ENCODE measurements around the gene GNAT2. TPM values are rescaled to one million over a fixed set of nuclear protein-coding genes. Genes with fewer than 3 reads are reported as not detected.

GNAT2 gene
- total and polyA plus RNA-seq, 10 of the 15 experiments (the other 5 are each of a cell fraction or from before 2014, with no cell fraction given): 0.08 to 1.3 (median 0.41) TPM

DNA sequence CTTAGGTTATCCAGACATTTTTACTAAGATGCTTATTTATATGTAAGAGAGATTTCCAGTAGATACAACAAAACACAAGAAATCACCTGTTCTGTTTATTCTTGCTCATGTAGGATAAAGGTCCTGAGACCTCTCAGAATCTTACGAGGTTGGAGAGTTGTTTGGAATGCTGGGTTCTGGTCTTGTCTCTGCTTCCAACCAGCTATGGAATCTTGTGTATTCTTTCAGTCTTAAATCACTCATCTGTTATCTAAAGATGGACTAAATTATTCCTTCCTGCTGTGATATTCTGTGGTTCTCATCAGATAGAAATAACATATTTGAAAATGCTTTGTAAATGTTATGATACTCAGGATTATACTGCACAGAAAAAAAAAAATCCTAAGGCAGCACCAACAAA lies 21.3 kb downstream of the GNAT2 start:
- TF ChIP-seq YY1 (IDR thresholded peaks at IDR 0.05; ENCODE audit: low read depth, low read length) (no peak), SIN3A (IDR thresholded peaks at IDR 0.05; ENCODE audit: low read depth, low read length) (no peak), LARP7 (IDR thresholded peaks at IDR 0.05) (no peak), ZSCAN29 (IDR thresholded peaks at IDR 0.05) (no peak), SIX5 (IDR thresholded peaks at IDR 0.05; ENCODE audit: low read depth, low read length, severe bottlenecking) (no peak), CHD2 (IDR thresholded peaks at IDR 0.05; ENCODE audit: borderline replicate concordance, low read depth, low read length) (no peak), MYC (IDR thresholded peaks at IDR 0.05; ENCODE audit: insufficient read depth, insufficient read length, insufficient replicate concordance, low read length, severe bottlenecking) (no peak), POLR2AphosphoS5 (IDR thresholded peaks at IDR 0.05; ENCODE audit: low read length) (no peak)
- SMC1A ChIA-PET (ENCODE audit: uncharacterized antibody, unreplicated experiment): interaction anchor here (0.8 to 1.6 kb wide), 6 partner anchors 18 to 66 kb away, joined by 3 to 4 read pairs (median 3); no protein-coding TSS in a partner anchor
- Histone ChIP-seq H3K79me2 (ENCODE audit: control insufficient read depth, insufficient read depth, low read length) (no peaks in the 10 kb centered on the region), H2AFZ (ENCODE audit: control insufficient read depth, low read depth, low read length) (no peak overlapping the region), H3K27ac (ENCODE audit: control insufficient read depth, insufficient read depth) (no peak overlapping the region), H3K9me3 (replicated peaks; ENCODE audit: control insufficient read depth, insufficient read depth, low read length) (no peaks in the 10 kb centered on the region), H3K27me3 (replicated peaks in 1 of 2; ENCODE audit: control insufficient read depth in 2 of 2, insufficient read depth in 2 of 2, low read length in 1 of 2) (no peaks in the 10 kb centered on the region), H3K4me1 (ENCODE audit: control insufficient read depth, insufficient read depth, low read length) (no peaks in the 10 kb centered on the region), H3K4me2 (ENCODE audit: control insufficient read depth, insufficient read depth) (no peak overlapping the region), H4K20me1 (ENCODE audit: control insufficient read depth, insufficient read depth) (no peaks in the 10 kb centered on the region), H3K36me3 (ENCODE audit: control insufficient read depth in 2 of 2, insufficient read depth in 2 of 2, low read length in 1 of 2) (peaks cover 0 to 16% of the 10 kb centered on the region in 2 experiments; a peak in 2 of 4 replicates), H3K4me3 (no peak overlapping the region), H3K9ac (ENCODE audit: control insufficient read depth, insufficient read depth, low read length) (no peak overlapping the region)
- POLR2A ChIA-PET: interaction anchor here (0.7 kb wide), 1 partner anchor 15 kb away, joined by 3 read pairs; no protein-coding TSS in a partner anchor
- BruUV-seq (replicated peaks): no TSS peak
- DNase-seq (ENCODE audit: low read depth, low spot score): no peak
- CTCF ChIA-PET: interaction anchor here (1.1 to 1.7 kb wide), 2 partner anchors 14 to 42 kb away, joined by 3 to 10 read pairs; no protein-coding TSS in a partner anchor
- FAIRE-seq: no peak
- ATAC-seq: no peak
- 88% methylated on average over 1 of the region's 1 CpG for WGBS (ENCODE audit: insufficient coverage, insufficient replicate concordance, low lambda C conversion rate, missing lambda C conversion rate)
- RAD21 ChIA-PET (ENCODE audit: unreplicated experiment): interaction anchor here (0.9 kb wide), 1 partner anchor 18 kb away, joined by 3 read pairs; no protein-coding TSS in a partner anchor
- intact Hi-C loops (cut with micrococcal nuclease; ENCODE audit: unreplicated experiment) (no loop called here), in situ Hi-C loops (cut with MboI) (no loop called here)

DNA sequence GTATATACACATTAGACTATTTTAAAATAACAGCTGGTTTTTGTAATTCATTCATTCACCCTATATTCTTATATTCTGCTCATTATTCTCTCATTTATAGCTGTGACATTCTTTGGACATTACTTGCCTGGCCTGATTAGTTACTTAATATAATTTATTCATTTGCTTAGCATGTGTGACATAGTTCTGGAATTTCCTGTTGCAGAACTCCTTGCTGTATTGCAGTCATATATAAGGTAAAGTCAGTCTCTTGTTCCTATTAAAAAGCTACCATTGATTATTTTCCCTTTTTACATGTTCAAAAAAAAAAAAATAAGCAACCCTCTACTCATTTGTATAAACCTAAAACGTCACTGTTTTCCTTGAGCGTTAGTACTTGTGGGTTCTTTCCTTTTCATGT lies 23.9 kb downstream of the GNAT2 start:
- 91% methylated on average over 2 of the region's 2 CpGs for WGBS (ENCODE audit: insufficient coverage, insufficient replicate concordance, low lambda C conversion rate, missing lambda C conversion rate)
- no TSS peak for BruUV-seq (replicated peaks)
- in situ Hi-C loops (cut with MboI): no loop called here
- no peak overlapping the region for H3K27ac ChIP-seq (ENCODE audit: control insufficient read depth, insufficient read depth)
- ATAC-seq: no peak
- no peaks in the 10 kb centered on the region for H3K27me3 ChIP-seq (replicated peaks in 1 of 2; ENCODE audit: control insufficient read depth in 2 of 2, insufficient read depth in 2 of 2, low read length in 1 of 2)
- H3K4me1 ChIP-seq (ENCODE audit: control insufficient read depth, insufficient read depth, low read length): no peaks in the 10 kb centered on the region
- no peak overlapping the region for H2AFZ ChIP-seq (ENCODE audit: control insufficient read depth, low read depth, low read length)
- RAD21 ChIA-PET (ENCODE audit: unreplicated experiment): interaction anchor here (1.3 kb wide), 1 partner anchor 49 kb away, joined by 3 read pairs; no protein-coding TSS in a partner anchor
- H4K20me1 ChIP-seq (ENCODE audit: control insufficient read depth, insufficient read depth): no peaks in the 10 kb centered on the region
- no peak for FAIRE-seq
- no peak overlapping the region for H3K4me3 ChIP-seq
- H3K9me3 ChIP-seq (replicated peaks; ENCODE audit: control insufficient read depth, insufficient read depth, low read length): no peaks in the 10 kb centered on the region
- intact Hi-C loops (cut with micrococcal nuclease; ENCODE audit: unreplicated experiment): no loop called here
- no peak overlapping the region for H3K9ac ChIP-seq (ENCODE audit: control insufficient read depth, insufficient read depth, low read length)
- no peaks in the 10 kb centered on the region for H3K79me2 ChIP-seq (ENCODE audit: control insufficient read depth, insufficient read depth, low read length)
- H3K4me2 ChIP-seq (ENCODE audit: control insufficient read depth, insufficient read depth): no peak overlapping the region
- DNase-seq (ENCODE audit: low read depth, low spot score): no peak
- SMC1A ChIA-PET (ENCODE audit: uncharacterized antibody, unreplicated experiment): no interaction called here
- CTCF ChIA-PET: interaction anchor here (0.6 to 0.7 kb wide), 2 partner anchors 63 to 404 kb away, joined by 3 read pairs; no protein-coding TSS in a partner anchor
- H3K36me3 ChIP-seq (ENCODE audit: control insufficient read depth in 2 of 2, insufficient read depth in 2 of 2, low read length in 1 of 2): peaks cover 0 to 16% of the 10 kb centered on the region in 2 experiments; a peak in 3 of 4 replicates
- POLR2A ChIA-PET: no interaction called here
- TF ChIP-seq, protein P1, sequence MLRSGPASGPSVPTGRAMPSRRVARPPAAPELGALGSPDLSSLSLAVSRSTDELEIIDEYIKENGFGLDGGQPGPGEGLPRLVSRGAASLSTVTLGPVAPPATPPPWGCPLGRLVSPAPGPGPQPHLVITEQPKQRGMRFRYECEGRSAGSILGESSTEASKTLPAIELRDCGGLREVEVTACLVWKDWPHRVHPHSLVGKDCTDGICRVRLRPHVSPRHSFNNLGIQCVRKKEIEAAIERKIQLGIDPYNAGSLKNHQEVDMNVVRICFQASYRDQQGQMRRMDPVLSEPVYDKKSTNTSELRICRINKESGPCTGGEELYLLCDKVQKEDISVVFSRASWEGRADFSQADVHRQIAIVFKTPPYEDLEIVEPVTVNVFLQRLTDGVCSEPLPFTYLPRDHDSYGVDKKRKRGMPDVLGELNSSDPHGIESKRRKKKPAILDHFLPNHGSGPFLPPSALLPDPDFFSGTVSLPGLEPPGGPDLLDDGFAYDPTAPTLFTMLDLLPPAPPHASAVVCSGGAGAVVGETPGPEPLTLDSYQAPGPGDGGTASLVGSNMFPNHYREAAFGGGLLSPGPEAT (IDR thresholded peaks at IDR 0.05; ENCODE audit: low read depth): no peak
- no peak for TF ChIP-seq MYB (IDR thresholded peaks at IDR 0.05; ENCODE audit: borderline replicate concordance, low read depth, low read length)
- no peak for TF ChIP-seq EP300 (IDR thresholded peaks at IDR 0.05; ENCODE audit: borderline replicate concordance in 1 of 2, control insufficient read depth in 1 of 2, low read depth in 2 of 2, low read length in 2 of 2)
- TF ChIP-seq RUNX3 (IDR thresholded peaks at IDR 0.05; ENCODE audit: low read length): no peak
- TF ChIP-seq SMC3 (IDR thresholded peaks at IDR 0.05; ENCODE audit: borderline replicate concordance, low read length): no peak
- TF ChIP-seq, protein P2, sequence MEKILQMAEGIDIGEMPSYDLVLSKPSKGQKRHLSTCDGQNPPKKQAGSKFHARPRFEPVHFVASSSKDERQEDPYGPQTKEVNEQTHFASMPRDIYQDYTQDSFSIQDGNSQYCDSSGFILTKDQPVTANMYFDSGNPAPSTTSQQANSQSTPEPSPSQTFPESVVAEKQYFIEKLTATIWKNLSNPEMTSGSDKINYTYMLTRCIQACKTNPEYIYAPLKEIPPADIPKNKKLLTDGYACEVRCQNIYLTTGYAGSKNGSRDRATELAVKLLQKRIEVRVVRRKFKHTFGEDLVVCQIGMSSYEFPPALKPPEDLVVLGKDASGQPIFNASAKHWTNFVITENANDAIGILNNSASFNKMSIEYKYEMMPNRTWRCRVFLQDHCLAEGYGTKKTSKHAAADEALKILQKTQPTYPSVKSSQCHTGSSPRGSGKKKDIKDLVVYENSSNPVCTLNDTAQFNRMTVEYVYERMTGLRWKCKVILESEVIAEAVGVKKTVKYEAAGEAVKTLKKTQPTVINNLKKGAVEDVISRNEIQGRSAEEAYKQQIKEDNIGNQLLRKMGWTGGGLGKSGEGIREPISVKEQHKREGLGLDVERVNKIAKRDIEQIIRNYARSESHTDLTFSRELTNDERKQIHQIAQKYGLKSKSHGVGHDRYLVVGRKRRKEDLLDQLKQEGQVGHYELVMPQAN (conservative IDR thresholded peaks at IDR 0.05): no peak
- no peak for TF ChIP-seq ZNF217 (IDR thresholded peaks at IDR 0.05)

Data from GM12878 (cell line).